LNCAP (cell line): ENCODE measurements around the gene HECA.

Experiments used
- TF ChIP-seq, protein P1 (sequence below): fragments of 450-650 bp; IDR thresholded peaks from 2 replicates; pipeline ENCODE4 v1.5.1; 2017; ENCODE audit warnings: mild to moderate bottlenecking

Gene HECA

GRCh38 chr6:139166956-139167313, 32.1 kb downstream of the HECA start:
- TF ChIP-seq, protein P1, sequence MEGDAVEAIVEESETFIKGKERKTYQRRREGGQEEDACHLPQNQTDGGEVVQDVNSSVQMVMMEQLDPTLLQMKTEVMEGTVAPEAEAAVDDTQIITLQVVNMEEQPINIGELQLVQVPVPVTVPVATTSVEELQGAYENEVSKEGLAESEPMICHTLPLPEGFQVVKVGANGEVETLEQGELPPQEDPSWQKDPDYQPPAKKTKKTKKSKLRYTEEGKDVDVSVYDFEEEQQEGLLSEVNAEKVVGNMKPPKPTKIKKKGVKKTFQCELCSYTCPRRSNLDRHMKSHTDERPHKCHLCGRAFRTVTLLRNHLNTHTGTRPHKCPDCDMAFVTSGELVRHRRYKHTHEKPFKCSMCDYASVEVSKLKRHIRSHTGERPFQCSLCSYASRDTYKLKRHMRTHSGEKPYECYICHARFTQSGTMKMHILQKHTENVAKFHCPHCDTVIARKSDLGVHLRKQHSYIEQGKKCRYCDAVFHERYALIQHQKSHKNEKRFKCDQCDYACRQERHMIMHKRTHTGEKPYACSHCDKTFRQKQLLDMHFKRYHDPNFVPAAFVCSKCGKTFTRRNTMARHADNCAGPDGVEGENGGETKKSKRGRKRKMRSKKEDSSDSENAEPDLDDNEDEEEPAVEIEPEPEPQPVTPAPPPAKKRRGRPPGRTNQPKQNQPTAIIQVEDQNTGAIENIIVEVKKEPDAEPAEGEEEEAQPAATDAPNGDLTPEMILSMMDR = no peak

DNA sequence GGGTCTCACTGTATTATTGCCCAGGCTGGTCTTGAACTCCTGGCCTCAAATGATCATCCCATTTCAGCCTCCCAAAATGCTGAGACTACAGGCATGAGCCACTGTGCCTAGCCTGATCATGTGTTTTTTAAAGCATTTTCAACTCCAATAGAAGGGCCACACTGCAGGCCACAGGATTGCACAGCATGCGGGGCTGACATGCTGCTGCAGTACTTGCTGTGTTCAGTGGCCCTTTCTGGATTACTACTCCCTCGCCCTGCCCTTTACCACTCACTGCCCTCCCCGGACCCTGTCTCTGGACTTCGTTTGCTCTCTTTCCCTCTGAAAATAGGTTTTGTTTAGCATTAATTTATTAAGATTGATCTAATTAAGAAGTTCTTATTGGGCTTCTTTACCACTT, 37.3 kb downstream of the HECA start:
- TF ChIP-seq, protein P1 = no peak

DNA sequence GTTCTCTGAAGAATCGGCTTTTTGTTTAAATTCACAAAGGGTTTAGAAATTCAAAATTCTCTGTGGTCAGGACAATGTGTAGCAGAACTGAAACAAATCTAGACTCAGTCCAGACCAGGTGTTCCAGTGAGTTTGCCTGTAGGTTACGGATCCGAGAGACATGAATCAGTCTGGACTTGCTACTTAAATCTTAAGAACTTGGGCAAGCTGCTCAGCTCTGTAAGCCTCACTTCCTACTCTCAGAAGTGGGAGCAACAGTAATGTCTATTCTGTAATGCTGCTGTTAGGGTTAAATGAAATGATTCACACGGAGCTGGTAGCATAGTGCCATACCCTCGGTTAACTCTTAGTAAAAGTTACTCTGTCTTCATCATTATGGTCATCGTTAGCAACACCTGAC, 37.7 kb downstream of the HECA start:
- TF ChIP-seq, protein P1 = no peak

GRCh38 chr6:139173172-139173571, 38.3 kb downstream of the HECA start:
- TF ChIP-seq, protein P1 = no peak

DNA sequence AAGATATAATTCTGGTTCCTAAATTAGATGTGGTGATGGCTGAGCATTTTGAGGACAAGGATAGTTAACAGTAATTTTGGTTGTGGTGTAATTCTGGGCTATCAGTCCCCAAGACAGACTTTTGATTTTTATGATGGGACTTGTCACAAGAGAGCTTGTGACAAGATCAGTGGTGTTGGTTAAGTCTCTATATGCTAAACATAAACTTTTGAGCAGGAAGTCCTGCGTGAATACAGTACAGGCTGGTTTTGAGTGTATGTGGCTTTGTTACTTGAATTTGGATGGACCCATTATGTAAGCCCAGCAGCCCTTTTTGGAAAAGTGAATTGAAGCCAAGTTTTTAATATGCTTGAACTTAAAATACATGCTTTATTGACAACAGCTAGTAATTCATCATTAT, 38.9 kb downstream of the HECA start:
- TF ChIP-seq, protein P1 = no peak

GRCh38 chr6:139174961-139175360, 40.1 kb downstream of the HECA start:
- TF ChIP-seq, protein P1 = no peak

DNA sequence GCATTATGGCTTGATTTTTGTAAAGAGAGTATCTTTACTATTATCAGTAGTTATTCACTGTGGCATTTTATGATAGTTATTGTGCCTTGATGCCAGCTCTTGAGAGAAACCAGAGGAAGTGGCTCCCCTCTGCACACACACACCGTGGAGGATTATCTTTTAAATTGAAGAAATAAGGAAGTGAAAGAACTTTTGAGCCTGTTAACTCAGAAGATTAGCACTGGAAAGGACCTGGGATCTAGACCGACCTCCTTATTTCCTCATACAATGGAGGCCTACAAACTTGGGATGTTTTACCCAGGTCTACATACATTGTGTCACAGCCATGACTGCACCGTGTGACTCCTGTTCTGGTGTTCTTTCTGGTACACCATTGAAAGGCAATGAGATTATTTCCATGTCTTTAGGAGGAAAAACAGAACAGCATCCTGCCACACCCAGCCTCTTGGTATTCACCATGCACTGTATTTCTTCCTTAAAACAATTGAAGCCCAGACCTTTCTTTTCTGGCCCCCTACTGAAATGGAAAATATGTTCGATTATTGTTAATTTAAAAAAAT, 40.6 kb downstream of the HECA start:
- TF ChIP-seq, protein P1 = no peak

DNA sequence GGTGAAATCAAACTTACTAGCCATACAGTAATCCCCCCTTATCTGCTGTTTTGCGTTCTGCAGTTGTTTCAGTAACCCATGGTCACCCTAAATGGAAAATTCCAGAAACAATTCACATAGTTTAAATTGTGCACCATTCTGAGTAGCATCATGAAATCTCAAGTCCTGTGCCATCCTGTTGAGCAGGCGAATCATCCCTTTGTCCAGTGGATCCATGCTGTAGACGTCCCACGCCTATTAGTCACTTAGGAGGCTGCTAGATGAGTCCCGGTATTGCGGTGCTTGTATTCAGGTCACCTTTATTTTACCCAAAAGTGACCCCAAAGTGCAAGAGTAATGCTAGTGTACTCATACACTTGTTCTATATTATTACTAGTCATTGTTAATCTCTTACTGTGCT, 46.4 kb downstream of the HECA start:
- TF ChIP-seq, protein P1 = no peak
